Measurements from ENCODE around the gene GAS5. TPM values are rescaled to one million over a fixed set of nuclear protein-coding genes. Genes with fewer than 3 reads are reported as not detected.

GAS5 gene
- total and polyA plus RNA-seq, 8 donors = 260 to 1,064 (median 764) TPM

GRCh38 chr1:173852105-173852504, 15.7 kb downstream of the GAS5 start:
- no peak overlapping the region for H3K27ac ChIP-seq
- intact Hi-C loops (cut with DNase I) = no loop called here
- H3K4me1 ChIP-seq = peaks cover 7 to 15% of the 10 kb centered on the region in 2 donors
- no peak for TF ChIP-seq CTCF (IDR thresholded peaks at IDR 0.05)
- no peak overlapping the region for H3K4me3 ChIP-seq
- ATAC-seq (no peak), DNase-seq (no peak)
- no peaks in the 10 kb centered on the region for H3K9me3 ChIP-seq
- H3K36me3 ChIP-seq = peaks cover 0 to 69% of the 10 kb centered on the region in 2 donors
- H3K27me3 ChIP-seq = no peaks in the 10 kb centered on the region

- Histone ChIP-seq H3K4me3 (no peak overlapping the region), H3K36me3 (peaks cover 0 to 78% of the 10 kb centered on the region in 2 donors), H3K27ac (no peak overlapping the region), H3K4me1 (no peaks in the 10 kb centered on the region), H3K27me3 (no peaks in the 10 kb centered on the region), H3K9me3 (no peaks in the 10 kb centered on the region)
- intact Hi-C loops (cut with DNase I) = no loop called here
- DNase-seq (no peak), ATAC-seq (no peak)
- TF ChIP-seq CTCF (IDR thresholded peaks at IDR 0.05) = no peak
Observed at GRCh38 chr1:173832748-173833147, 35.0 kb downstream of the GAS5 start.

GRCh38 chr1:173827611-173828010, 40.2 kb downstream of the GAS5 start:
- ATAC-seq (no peak), DNase-seq (no peak)
- Histone ChIP-seq H3K4me3 (no peak overlapping the region), H3K27me3 (no peaks in the 10 kb centered on the region), H3K9me3 (no peaks in the 10 kb centered on the region), H3K36me3 (peaks cover 0 to 27% of the 10 kb centered on the region in 2 donors), H3K4me1 (peaks cover 2 to 26% of the 10 kb centered on the region in 2 donors), H3K27ac (no peak overlapping the region)
- intact Hi-C loops (cut with DNase I) = no loop called here
- TF ChIP-seq CTCF (IDR thresholded peaks at IDR 0.05) = no peak

- H3K4me1 ChIP-seq = peaks cover 2 to 32% of the 10 kb centered on the region in 2 donors
- intact Hi-C loops (cut with DNase I) = no loop called here
- ATAC-seq = peak; percentile 98
- no peak for TF ChIP-seq CTCF (IDR thresholded peaks at IDR 0.05)
- H3K4me3 ChIP-seq = peak within 1 kb of the TSS; percentile 71 to 83
- peaks cover 0 to 3% of the 10 kb centered on the region in 2 donors for H3K36me3 ChIP-seq
- no peaks in the 10 kb centered on the region for H3K27me3 ChIP-seq
- peak; percentile 94 to 99 (median 96) for DNase-seq
- peak within 1 kb of the TSS; percentile 95 to 97 for H3K27ac ChIP-seq
- H3K9me3 ChIP-seq = no peaks in the 10 kb centered on the region
Observed at GRCh38 chr1:173824315-173825081, 43.3 kb downstream of the GAS5 start, which contains the start of the genes CENPL and DARS2. Gene CENPL, minus strand, starts transcription at chr1:173824883. Its CDS starts 13,584 bp downstream, at chr1:173811299. Gene DARS2, plus strand, starts transcription at chr1:173824673. Its CDS starts 557 bp downstream, at chr1:173825230.

- intact Hi-C loops (cut with DNase I) = no loop called here
Observed at GRCh38 chr1:173823781-173824314, 43.9 kb downstream of the GAS5 start.

More at GRCh38 chr1:173823781-173824314, 43.9 kb downstream of the GAS5 start:
- Histone ChIP-seq H3K27me3 (no peaks in the 10 kb centered on the region), H3K4me1 (peaks cover 2 to 32% of the 10 kb centered on the region in 2 donors), H3K27ac (peak overlapping the region; percentile 95 to 97), H3K36me3 (no peaks in the 10 kb centered on the region), H3K9me3 (no peaks in the 10 kb centered on the region), H3K4me3 (peak overlapping the region; percentile 71 to 83)
- no peak for TF ChIP-seq CTCF (IDR thresholded peaks at IDR 0.05)
- DNase-seq = no peak
- no peak for ATAC-seq
